Neural progenitor cell (in vitro differentiated cells): ENCODE results near the gene WDR64. TPM values are rescaled to one million over a fixed set of nuclear protein-coding genes. Genes with fewer than 3 reads are reported as not detected.
"Not testable (repeated sequence)": the region's sequence is repeated elsewhere in the genome, so short reads cannot be mapped to it uniquely, and the experiment has no call there.

Experiments used
- DNase-seq: peaks from one replicate; pipeline ENCODE4 v3.0.0-alpha.2; 2016; ENCODE audit warnings: low spot score
- H2AFZ ChIP-seq: fragments of 200-600 bp; sonication (generic); replicated peaks from 2 replicates; pipeline ENCODE4 v1.6.1; 2016; ENCODE audit warnings: antibody characterized with exemption
- H3F3A ChIP-seq: fragments of 200-600 bp; sonication (generic); 2 replicates; pipeline ENCODE4 v1.6.1; 2016; ENCODE audit warnings: antibody characterized with exemption, low read depth
- H3K27ac ChIP-seq: fragments of 200-600 bp; sonication (generic); 2 replicates; pipeline ENCODE4 v1.5.1; 2016; ENCODE audit warnings: mild to moderate bottlenecking
- H3K27me3 ChIP-seq: fragments of 200-600 bp; sonication (generic); 2 replicates; pipeline ENCODE4 v1.6.1; 2016; ENCODE audit warnings: mild to moderate bottlenecking, moderate library complexity
- H3K36me3 ChIP-seq: fragments of 200-600 bp; sonication (generic); 2 replicates; pipeline ENCODE4 v1.5.1; 2016
- H3K4me1 ChIP-seq: fragments of 200-600 bp; sonication (generic); 2 replicates; pipeline ENCODE4 v1.6.1; 2016; ENCODE audit warnings: mixed run types
- H3K4me2 ChIP-seq: fragments of 200-600 bp; sonication (generic); 2 replicates; pipeline ENCODE4 v1.6.1; 2016
- H3K4me3 ChIP-seq: fragments of 200-600 bp; sonication (generic); 2 replicates; pipeline ENCODE4 v1.5.1; 2016
- H3K79me2 ChIP-seq: fragments of 200-600 bp; sonication (generic); 2 replicates; pipeline ENCODE4 v1.6.1; 2016; ENCODE audit warnings: low read depth
- H3K9ac ChIP-seq: fragments of 200-600 bp; sonication (generic); 2 replicates; pipeline ENCODE4 v1.6.1; 2016
- H3K9me3 ChIP-seq: fragments of 200-600 bp; sonication (generic); 2 replicates; pipeline ENCODE4 v1.5.1; 2016; ENCODE audit warnings: low read depth
- H4K20me1 ChIP-seq: fragments of 200-600 bp; sonication (generic); 2 replicates; pipeline ENCODE4 v1.6.1; 2016; ENCODE audit warnings: low read depth
- H3K27ac Mint-ChIP-seq: 3 replicates; pipeline ENCODE4 v1.8.0; 2021; ENCODE audit warnings: mixed read lengths
- H3K27me3 Mint-ChIP-seq: 2 replicates; pipeline ENCODE4 v1.8.0; 2022; ENCODE audit warnings: low read depth, mild to moderate bottlenecking, inconsistent platforms, moderate library complexity, mixed read lengths; ENCODE audit not compliant: insufficient read depth
- H3K36me3 Mint-ChIP-seq: 3 replicates; pipeline ENCODE4 v1.8.0; 2021; ENCODE audit warnings: mixed read lengths
- H3K4me1 Mint-ChIP-seq: 3 replicates; pipeline ENCODE4 v1.8.0; 2021; ENCODE audit warnings: mixed read lengths
- H3K4me3 Mint-ChIP-seq: 3 replicates; pipeline ENCODE4 v1.8.0; 2021; ENCODE audit warnings: mild to moderate bottlenecking, moderate library complexity, mixed read lengths
- H3K9me3 Mint-ChIP-seq: 3 replicates; pipeline ENCODE4 v1.8.0; 2020; ENCODE audit warnings: mixed read lengths
- CTCF ChIP-seq: fragments of 200-600 bp; sonication (generic); IDR thresholded peaks from 2 replicates; pipeline ENCODE4 v1.5.1; 2017; ENCODE audit warnings: antibody characterized with exemption, mild to moderate bottlenecking
- EZH2 ChIP-seq: fragments of 200-600 bp; sonication (generic); IDR thresholded peaks from 2 replicates; pipeline ENCODE4 v1.6.1; 2017; ENCODE audit warnings: antibody characterized with exemption, mild to moderate bottlenecking, moderate library complexity
- EZH2phosphoT487 ChIP-seq: fragments of 200-600 bp; sonication (generic); IDR thresholded peaks from 2 replicates; pipeline ENCODE4 v1.6.1; 2017; ENCODE audit warnings: antibody characterized with exemption
- total RNA-seq: library from RNA; depleted of rRNA; stranded (reverse); fragments of >200 nt; gene quantifications from 2 replicates; pipeline ENCODE4 v1.2.3, GENCODE V29; 2015; ENCODE audit warnings: low replicate concordance

WDR64 gene
- total RNA-seq, 1 donor from 2014 or later: not detected

GRCh38 chr1:241730031-241730430, 78.0 kb downstream of the WDR64 start:
- Histone ChIP-seq H3K4me1 (no peaks in the 10 kb centered on the region), H3K79me2 (no peaks in the 10 kb centered on the region), H3K9ac (no peak overlapping the region), H3K36me3 (no peaks in the 10 kb centered on the region), H4K20me1 (no peaks in the 10 kb centered on the region), H3K4me3 (no peak overlapping the region), H3K9me3 (no peaks in the 10 kb centered on the region), H3F3A (no peaks in the 10 kb centered on the region), H2AFZ (no peak overlapping the region), H3K27ac (no peak overlapping the region), H3K4me2 (no peak overlapping the region), H3K27me3 (no peaks in the 10 kb centered on the region)
- no peaks in the 10 kb centered on the region for H3K36me3 Mint-ChIP-seq
- peaks cover 4% of the 10 kb centered on the region for H3K27me3 Mint-ChIP-seq
- no peak for DNase-seq
- no peak overlapping the region for H3K27ac Mint-ChIP-seq
- H3K9me3 Mint-ChIP-seq: no peaks in the 10 kb centered on the region
- H3K4me1 Mint-ChIP-seq: no peaks in the 10 kb centered on the region
- no peak overlapping the region for H3K4me3 Mint-ChIP-seq
- TF ChIP-seq EZH2phosphoT487 (no peak), EZH2 (no peak), CTCF (no peak)

GRCh38 chr1:241733899-241734298, 81.8 kb downstream of the WDR64 start:
- Mint-ChIP-seq H3K27ac (no peak overlapping the region), H3K9me3 (no peaks in the 10 kb centered on the region), H3K4me1 (no peaks in the 10 kb centered on the region), H3K4me3 (no peak overlapping the region), H3K36me3 (no peaks in the 10 kb centered on the region), H3K27me3 (no peaks in the 10 kb centered on the region)
- Histone ChIP-seq H3K4me1 (no peaks in the 10 kb centered on the region), H3K27me3 (no peaks in the 10 kb centered on the region), H3F3A (no peaks in the 10 kb centered on the region), H3K27ac (no peak overlapping the region), H3K4me2 (no peak overlapping the region), H3K9ac (no peak overlapping the region), H3K4me3 (no peak overlapping the region), H3K9me3 (no peaks in the 10 kb centered on the region), H2AFZ (no peak overlapping the region), H3K36me3 (no peaks in the 10 kb centered on the region), H3K79me2 (no peaks in the 10 kb centered on the region), H4K20me1 (no peaks in the 10 kb centered on the region)
- no peak for TF ChIP-seq CTCF
- no peak for DNase-seq

GRCh38 chr1:241734533-241734932, 82.5 kb downstream of the WDR64 start:
- Histone ChIP-seq H4K20me1 (no peaks in the 10 kb centered on the region), H3K9me3 (no peaks in the 10 kb centered on the region), H3K27me3 (no peaks in the 10 kb centered on the region), H3K4me2 (no peak overlapping the region), H3K4me3 (no peak overlapping the region), H3F3A (no peaks in the 10 kb centered on the region), H2AFZ (no peak overlapping the region), H3K27ac (no peak overlapping the region), H3K4me1 (no peaks in the 10 kb centered on the region), H3K36me3 (no peaks in the 10 kb centered on the region), H3K79me2 (no peaks in the 10 kb centered on the region), H3K9ac (no peak overlapping the region)
- Mint-ChIP-seq H3K27me3 (no peaks in the 10 kb centered on the region), H3K36me3 (no peaks in the 10 kb centered on the region), H3K4me3 (no peak overlapping the region), H3K9me3 (no peaks in the 10 kb centered on the region), H3K27ac (no peak overlapping the region), H3K4me1 (no peaks in the 10 kb centered on the region)
- no peak for TF ChIP-seq EZH2phosphoT487
- no peak for TF ChIP-seq EZH2
- TF ChIP-seq CTCF: no peak
- no peak for DNase-seq

- not testable (repeated sequence) for DNase-seq
Measured at GRCh38 chr1:241735493-241735926, 83.4 kb downstream of the WDR64 start.

More at GRCh38 chr1:241735493-241735926, 83.4 kb downstream of the WDR64 start:
- H3K4me3 Mint-ChIP-seq, H3F3A ChIP-seq, H3K4me1 Mint-ChIP-seq, H3K36me3 ChIP-seq, H3K27ac ChIP-seq, H3K4me1 ChIP-seq, H3K36me3 Mint-ChIP-seq, H3K79me2 ChIP-seq, H3K27ac Mint-ChIP-seq, H4K20me1 ChIP-seq, H3K9me3 ChIP-seq, H3K27me3 Mint-ChIP-seq, H3K4me2 ChIP-seq, H3K9me3 Mint-ChIP-seq, H3K9ac ChIP-seq, H3K27me3 ChIP-seq, H3K4me3 ChIP-seq: not testable (repeated sequence)
- peak overlapping the region; percentile 20 for H2AFZ ChIP-seq
